K562 (cell line): ENCODE data around the gene ANKRD27. TPM values are rescaled to one million over a fixed set of nuclear protein-coding genes. Genes with fewer than 3 reads are reported as not detected.

Experiments used
- ATF1 ChIP-seq, 2 experiments: fragments of 450-650 bp in 1 of 2; IDR thresholded peaks; 2 replicates each; pipeline ENCODE4 v1.6.1; 2016; ENCODE audit warnings: missing compliant biosample characterization in 1 of 2, missing genetic modification characterization in 1 of 2
- FOXK2 ChIP-seq, 2 experiments: fragments of 450-650 bp; IDR thresholded peaks in 1 of 2; conservative IDR thresholded peaks in 1 of 2; 2 replicates each; pipeline ENCODE4 v1.6.1; 2016; ENCODE audit warnings: low read depth in 2 of 2, mild to moderate bottlenecking in 1 of 2
- IFI16 ChIP-seq: fragments of 250-450 bp; sonication (Bioruptor Pico); IDR thresholded peaks from 2 replicates; pipeline ENCODE4 v2.1.2; 2022; ENCODE audit warnings: mild to moderate bottlenecking, inconsistent platforms
- MCM7 ChIP-seq, 2 experiments: fragments of 450-650 bp; IDR thresholded peaks; 2 replicates each; pipeline ENCODE4 v1.6.1; 2016 to 2018
- MIER1 ChIP-seq: fragments of 450-650 bp; IDR thresholded peaks from 2 replicates; pipeline ENCODE4 v1.6.1; 2016; ENCODE audit warnings: antibody characterized with exemption, mild to moderate bottlenecking, low read depth
- RBM39 ChIP-seq: fragments of 200-400 bp; formaldehyde crosslinking; optimal IDR thresholded peaks from 2 replicates; pipeline ENCODE3; 2018; ENCODE audit warnings: low read depth, low read length
- SETDB1 ChIP-seq: IDR thresholded peaks from one replicate; pipeline ENCODE4 v1.6.1; 2012; ENCODE audit warnings: low read length, control low read depth, inconsistent platforms
- ZBTB7A ChIP-seq: IDR thresholded peaks from 2 replicates; pipeline ENCODE4 v1.6.1; 2011; ENCODE audit warnings: low read depth, mild to moderate bottlenecking, low read length, moderate library complexity, borderline replicate concordance; ENCODE audit not compliant: control insufficient read depth
- ZNF197 ChIP-seq: fragments of 200-800 bp; sonication (Bioruptor generic); IDR thresholded peaks from 2 replicates; pipeline ENCODE4 v1.6.1; 2016; ENCODE audit warnings: low read depth, missing genetic modification characterization, missing compliant biosample characterization
- ZNF263 ChIP-seq: sonication (generic); formaldehyde crosslinking; IDR thresholded peaks from 2 replicates; pipeline ENCODE4 v1.8.0; 2022; ENCODE audit warnings: mild to moderate bottlenecking, missing genetic modification reagents, borderline replicate concordance
- ZNF3 ChIP-seq: fragments of 250-450 bp; sonication (Bioruptor Pico); IDR thresholded peaks from 2 replicates; pipeline ENCODE4 v1.5.0; 2021; ENCODE audit warnings: mild to moderate bottlenecking, moderate library complexity
- polyA plus RNA-seq, 8 experiments: library from polyadenylated mRNA; depleted of rRNA in 4 of 8; stranded (reverse) in 5 of 8; unstranded in 3 of 8; fragments of >200 nt; fragmentation: Nextera tagmentation in 2 of 8; fragmentation: Illumina TruSeq in 1 of 8; extraction: Ambion mirVana in 2 of 8; extraction: Trizol in 1 of 8; gene quantifications; 2 replicates each; pipeline versions ENCODE4 v1.2.1 to v1.2.3, GENCODE V29; 2011 to 2014; ENCODE audit warnings: inconsistent platforms in 1 of 8, missing spikeins in 1 of 8
- total RNA-seq, 7 experiments: library from RNA; depleted of rRNA in 6 of 7; stranded (reverse); fragments of >200 nt in 6 of 7; fragmentation: Illumina TruSeq in 2 of 7; extraction: Trizol in 2 of 7; gene quantifications; 2 replicates each; pipeline versions ENCODE4 v1.2.1 to v1.2.3, GENCODE V29; 2011 to 2021; ENCODE audit warnings: low replicate concordance in 1 of 7
- TF ChIP-seq, protein P1 (sequence below): fragments of 450-650 bp; formaldehyde crosslinking; IDR thresholded peaks from 2 replicates; pipeline ENCODE4 v1.4.0; 2020; ENCODE audit warnings: mild to moderate bottlenecking, moderate library complexity
- TF ChIP-seq, protein P2 (sequence below): fragments of 450-650 bp; formaldehyde crosslinking; IDR thresholded peaks from 2 replicates; pipeline ENCODE4 v1.4.0; 2022; ENCODE audit warnings: missing genetic modification characterization
- TF ChIP-seq, protein P3 (sequence below): fragments of 450-650 bp; IDR thresholded peaks from 2 replicates; pipeline ENCODE4 v1.7.1; 2018; ENCODE audit warnings: mild to moderate bottlenecking, low read depth; ENCODE audit not compliant: partially characterized antibody
- TF ChIP-seq, protein P4 (sequence below): sonication (generic); formaldehyde crosslinking; IDR thresholded peaks from 2 replicates; pipeline ENCODE4 v1.8.0; 2022; ENCODE audit warnings: mild to moderate bottlenecking, missing genetic modification reagents
- TF ChIP-seq, protein P5 (sequence below): fragments of 250-450 bp; sonication (Bioruptor Pico); IDR thresholded peaks from 2 replicates; pipeline ENCODE4 v1.5.0; 2020; ENCODE audit warnings: mild to moderate bottlenecking
- TF ChIP-seq, protein P6 (sequence below), 2 experiments: IDR thresholded peaks; 2 replicates each; pipeline ENCODE4 v1.6.1; 2012; ENCODE audit warnings: improper control_type of control experiment in 2 of 2, low read depth in 2 of 2, low read length in 2 of 2, borderline replicate concordance in 1 of 2

The ANKRD27 gene
- total and polyA plus RNA-seq, 9 of the 15 experiments (the other 6 are each of a cell fraction or from before 2014, with no cell fraction given), result 5.3 to 71.3 (median 54.2) TPM

DNA sequence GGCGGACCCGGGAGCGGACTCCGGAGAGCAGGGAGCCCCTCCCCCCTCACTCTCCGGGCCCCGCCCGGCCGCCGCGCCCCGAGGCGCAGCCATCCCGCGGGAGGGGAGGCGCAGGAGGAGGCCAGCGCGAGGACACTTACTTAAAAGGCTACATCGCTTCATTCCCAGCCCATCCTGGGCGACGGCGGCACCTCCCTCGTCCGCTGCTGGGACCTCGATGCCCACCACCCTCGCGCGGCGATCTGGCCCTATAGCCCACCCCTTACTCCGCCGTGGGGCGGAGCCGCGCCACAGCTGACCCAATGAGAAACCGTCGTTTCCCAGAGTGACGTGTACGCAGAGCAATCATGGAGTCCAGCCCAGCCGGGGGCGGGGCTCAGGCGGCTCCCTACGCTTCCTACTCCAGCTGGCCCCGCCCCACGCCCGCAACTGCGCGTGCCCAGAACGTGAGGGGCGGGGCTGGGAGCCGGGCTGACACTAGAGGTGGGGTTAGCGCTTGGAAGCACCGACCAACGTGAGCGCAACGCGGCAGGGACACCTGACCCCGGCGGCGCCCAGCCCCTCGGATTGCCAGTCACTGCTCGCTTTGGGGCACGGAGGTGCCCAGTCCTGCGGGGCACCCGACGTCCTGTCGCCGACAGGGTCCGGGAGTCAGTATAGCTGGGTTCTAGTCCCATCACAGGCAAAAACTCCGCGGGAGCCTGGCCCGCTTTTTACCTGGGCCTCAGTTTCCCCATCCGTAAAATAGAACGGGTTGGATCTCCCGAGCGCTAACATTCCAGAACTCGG, at the start of gene ANKRD27 (continued):
- TF ChIP-seq SETDB1 (no peak), FOXK2 (conservative IDR thresholded peaks at IDR 0.05 in 1 of 2, IDR thresholded peaks at IDR 0.05 in 1 of 2; ENCODE audit: low read depth in 2 of 2) (no peak), ATF1 (CRISPR knock-in tag; IDR thresholded peaks at IDR 0.05) (no peak), ATF1 (tag; IDR thresholded peaks at IDR 0.05) (peak; percentile 81), IFI16 (CRISPR knock-in tag) (no peak), MCM7 (IDR thresholded peaks at IDR 0.05) (no peak), ZNF263 (no peak), MIER1 (no peak), ZBTB7A (no peak; the same call in 1 of the 2 replicates), ZNF3 (CRISPR knock-in tag) (no peak), ZNF197 (CRISPR knock-in tag) (no peak), RBM39 (no peak)
- TF ChIP-seq, protein P1, sequence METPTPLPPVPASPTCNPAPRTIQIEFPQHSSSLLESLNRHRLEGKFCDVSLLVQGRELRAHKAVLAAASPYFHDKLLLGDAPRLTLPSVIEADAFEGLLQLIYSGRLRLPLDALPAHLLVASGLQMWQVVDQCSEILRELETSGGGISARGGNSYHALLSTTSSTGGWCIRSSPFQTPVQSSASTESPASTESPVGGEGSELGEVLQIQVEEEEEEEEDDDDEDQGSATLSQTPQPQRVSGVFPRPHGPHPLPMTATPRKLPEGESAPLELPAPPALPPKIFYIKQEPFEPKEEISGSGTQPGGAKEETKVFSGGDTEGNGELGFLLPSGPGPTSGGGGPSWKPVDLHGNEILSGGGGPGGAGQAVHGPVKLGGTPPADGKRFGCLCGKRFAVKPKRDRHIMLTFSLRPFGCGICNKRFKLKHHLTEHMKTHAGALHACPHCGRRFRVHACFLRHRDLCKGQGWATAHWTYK (CRISPR knock-in tag), result no peak
- TF ChIP-seq, protein P2, sequence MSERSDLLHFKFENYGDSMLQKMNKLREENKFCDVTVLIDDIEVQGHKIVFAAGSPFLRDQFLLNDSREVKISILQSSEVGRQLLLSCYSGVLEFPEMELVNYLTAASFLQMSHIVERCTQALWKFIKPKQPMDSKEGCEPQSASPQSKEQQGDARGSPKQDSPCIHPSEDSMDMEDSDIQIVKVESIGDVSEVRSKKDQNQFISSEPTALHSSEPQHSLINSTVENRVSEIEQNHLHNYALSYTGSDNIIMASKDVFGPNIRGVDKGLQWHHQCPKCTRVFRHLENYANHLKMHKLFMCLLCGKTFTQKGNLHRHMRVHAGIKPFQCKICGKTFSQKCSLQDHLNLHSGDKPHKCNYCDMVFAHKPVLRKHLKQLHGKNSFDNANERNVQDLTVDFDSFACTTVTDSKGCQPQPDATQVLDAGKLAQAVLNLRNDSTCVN, result no peak
- TF ChIP-seq, protein P3, sequence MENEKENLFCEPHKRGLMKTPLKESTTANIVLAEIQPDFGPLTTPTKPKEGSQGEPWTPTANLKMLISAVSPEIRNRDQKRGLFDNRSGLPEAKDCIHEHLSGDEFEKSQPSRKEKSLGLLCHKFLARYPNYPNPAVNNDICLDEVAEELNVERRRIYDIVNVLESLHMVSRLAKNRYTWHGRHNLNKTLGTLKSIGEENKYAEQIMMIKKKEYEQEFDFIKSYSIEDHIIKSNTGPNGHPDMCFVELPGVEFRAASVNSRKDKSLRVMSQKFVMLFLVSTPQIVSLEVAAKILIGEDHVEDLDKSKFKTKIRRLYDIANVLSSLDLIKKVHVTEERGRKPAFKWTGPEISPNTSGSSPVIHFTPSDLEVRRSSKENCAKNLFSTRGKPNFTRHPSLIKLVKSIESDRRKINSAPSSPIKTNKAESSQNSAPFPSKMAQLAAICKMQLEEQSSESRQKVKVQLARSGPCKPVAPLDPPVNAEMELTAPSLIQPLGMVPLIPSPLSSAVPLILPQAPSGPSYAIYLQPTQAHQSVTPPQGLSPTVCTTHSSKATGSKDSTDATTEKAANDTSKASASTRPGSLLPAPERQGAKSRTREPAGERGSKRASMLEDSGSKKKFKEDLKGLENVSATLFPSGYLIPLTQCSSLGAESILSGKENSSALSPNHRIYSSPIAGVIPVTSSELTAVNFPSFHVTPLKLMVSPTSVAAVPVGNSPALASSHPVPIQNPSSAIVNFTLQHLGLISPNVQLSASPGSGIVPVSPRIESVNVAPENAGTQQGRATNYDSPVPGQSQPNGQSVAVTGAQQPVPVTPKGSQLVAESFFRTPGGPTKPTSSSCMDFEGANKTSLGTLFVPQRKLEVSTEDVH, result no peak
- TF ChIP-seq, protein P4, sequence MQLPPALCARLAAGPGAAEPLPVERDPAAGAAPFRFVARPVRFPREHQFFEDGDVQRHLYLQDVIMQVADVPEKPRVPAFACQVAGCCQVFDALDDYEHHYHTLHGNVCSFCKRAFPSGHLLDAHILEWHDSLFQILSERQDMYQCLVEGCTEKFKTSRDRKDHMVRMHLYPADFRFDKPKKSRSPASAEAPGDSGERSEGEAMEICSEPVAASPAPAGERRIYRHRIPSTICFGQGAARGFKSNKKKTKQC (CRISPR knock-in tag), result 0 out of 2 replicates have a peak, but pooled peaks have one; percentile 54
- TF ChIP-seq, protein P5, sequence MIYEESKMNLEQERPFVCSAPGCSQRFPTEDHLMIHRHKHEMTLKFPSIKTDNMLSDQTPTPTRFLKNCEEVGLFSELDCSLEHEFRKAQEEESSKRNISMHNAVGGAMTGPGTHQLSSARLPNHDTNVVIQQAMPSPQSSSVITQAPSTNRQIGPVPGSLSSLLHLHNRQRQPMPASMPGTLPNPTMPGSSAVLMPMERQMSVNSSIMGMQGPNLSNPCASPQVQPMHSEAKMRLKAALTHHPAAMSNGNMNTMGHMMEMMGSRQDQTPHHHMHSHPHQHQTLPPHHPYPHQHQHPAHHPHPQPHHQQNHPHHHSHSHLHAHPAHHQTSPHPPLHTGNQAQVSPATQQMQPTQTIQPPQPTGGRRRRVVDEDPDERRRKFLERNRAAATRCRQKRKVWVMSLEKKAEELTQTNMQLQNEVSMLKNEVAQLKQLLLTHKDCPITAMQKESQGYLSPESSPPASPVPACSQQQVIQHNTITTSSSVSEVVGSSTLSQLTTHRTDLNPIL (CRISPR knock-in tag), result no peak
- TF ChIP-seq, protein P6, sequence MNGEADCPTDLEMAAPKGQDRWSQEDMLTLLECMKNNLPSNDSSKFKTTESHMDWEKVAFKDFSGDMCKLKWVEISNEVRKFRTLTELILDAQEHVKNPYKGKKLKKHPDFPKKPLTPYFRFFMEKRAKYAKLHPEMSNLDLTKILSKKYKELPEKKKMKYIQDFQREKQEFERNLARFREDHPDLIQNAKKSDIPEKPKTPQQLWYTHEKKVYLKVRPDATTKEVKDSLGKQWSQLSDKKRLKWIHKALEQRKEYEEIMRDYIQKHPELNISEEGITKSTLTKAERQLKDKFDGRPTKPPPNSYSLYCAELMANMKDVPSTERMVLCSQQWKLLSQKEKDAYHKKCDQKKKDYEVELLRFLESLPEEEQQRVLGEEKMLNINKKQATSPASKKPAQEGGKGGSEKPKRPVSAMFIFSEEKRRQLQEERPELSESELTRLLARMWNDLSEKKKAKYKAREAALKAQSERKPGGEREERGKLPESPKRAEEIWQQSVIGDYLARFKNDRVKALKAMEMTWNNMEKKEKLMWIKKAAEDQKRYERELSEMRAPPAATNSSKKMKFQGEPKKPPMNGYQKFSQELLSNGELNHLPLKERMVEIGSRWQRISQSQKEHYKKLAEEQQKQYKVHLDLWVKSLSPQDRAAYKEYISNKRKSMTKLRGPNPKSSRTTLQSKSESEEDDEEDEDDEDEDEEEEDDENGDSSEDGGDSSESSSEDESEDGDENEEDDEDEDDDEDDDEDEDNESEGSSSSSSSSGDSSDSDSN (IDR thresholded peaks at IDR 0.05; ENCODE audit: borderline replicate concordance in 1 of 2, low read depth in 2 of 2, low read length in 2 of 2), result no peak
